Activated CD8-positive, alpha-beta memory T cell treated with anti-CD3 and anti-CD28 coated beads for 48 hours (primary cell): ENCODE data around the gene SPRY4.
"Not testable (repeated sequence)": the region's sequence is repeated elsewhere in the genome, so short reads cannot be mapped to it uniquely, and the experiment has no call there.

Experiments
- DNase-seq, 3 experiments: peaks; one replicate each; pipeline ENCODE4 v3.0.0-alpha.2; 2020; ENCODE audit warnings: low read depth in 2 of 3, low spot score in 2 of 3

Gene SPRY4

GRCh38 chr5:142264084-142264483, 60.7 kb downstream of the SPRY4 start:
- not testable (repeated sequence) for DNase-seq

GRCh38 chr5:142263346-142263745, 61.5 kb downstream of the SPRY4 start:
- no peak for DNase-seq

GRCh38 chr5:142262683-142263082, 62.1 kb downstream of the SPRY4 start:
- no peak for DNase-seq
